Esophagus squamous epithelium (tissue), 4 donors: ENCODE data around the gene CHN2.

Experiments
- CTCF ChIP-seq, 6 experiments: fragments of 450-650 bp in 4 of 6; fragments of 200-600 bp in 2 of 6; sonication (generic) in 2 of 6; IDR thresholded peaks; one replicate each; pipeline ENCODE4 v1.5.1; 2016 to 2019; ENCODE audit warnings: antibody characterized with exemption in 6 of 6, mild to moderate bottlenecking in 4 of 6, moderate library complexity in 4 of 6
- POLR2A ChIP-seq, 4 donors: fragments of 450-650 bp; IDR thresholded peaks; one replicate each; pipeline ENCODE4 v1.6.1; 2017; ENCODE audit warnings: antibody characterized with exemption in 4 of 4, mild to moderate bottlenecking in 4 of 4, moderate library complexity in 3 of 4

- TF ChIP-seq CTCF (IDR thresholded peaks at IDR 0.05) (no peak), POLR2A (IDR thresholded peaks at IDR 0.05) (no peak)
These were observed 211.3 kb downstream of the CHN2 start for GRCh38 chr7:29405891-29406290.
